ENCODE measurements around the gene DOCK1. TPM values are rescaled to one million over a fixed set of nuclear protein-coding genes. Genes with fewer than 3 reads are reported as not detected.

Gene DOCK1
- total RNA-seq, 2 donors from 2014 or later: 72.4 to 89.3 TPM

GRCh38 chr10:127280446-127280845 lies 375.2 kb downstream of the DOCK1 start:
- Mint-ChIP-seq H3K4me1 (peaks cover 4% of the 10 kb centered on the region), H3K27me3 (ENCODE audit: insufficient read depth) (no peaks in the 10 kb centered on the region), H3K27ac (no peak overlapping the region), H3K9me3 (peaks cover 11% of the 10 kb centered on the region), H3K36me3 (ENCODE audit: low read depth) (peaks cover 53% of the 10 kb centered on the region), H3K4me3 (no peak overlapping the region)
- no peak for DNase-seq
- WGBS, 2 experiments (ENCODE audit: insufficient coverage in 1 of 2, insufficient read length in 1 of 2): 91 to 96% methylated on average over 4 of the region's 4 CpGs
- no peak for TF ChIP-seq CTCF (conservative IDR thresholded peaks at IDR 0.05)
- H3K27ac ChIP-seq (ENCODE audit: low read depth, low read length): no peak overlapping the region
- no peak overlapping the region for H3K4me3 ChIP-seq (ENCODE audit: low read length)
- H3K9ac ChIP-seq (ENCODE audit: extremely low read depth, low read length, poor library complexity, severe bottlenecking): no peak overlapping the region
- H3K9me3 ChIP-seq (ENCODE audit: control insufficient read depth, low read length): no peaks in the 10 kb centered on the region
- H3K4me1 ChIP-seq (ENCODE audit: control insufficient read depth, insufficient read depth, low read length): no peaks in the 10 kb centered on the region
- no peaks in the 10 kb centered on the region for H3K27me3 ChIP-seq (ENCODE audit: control insufficient read depth, insufficient read depth, low read length, poor library complexity, severe bottlenecking)
- peaks cover 10% of the 10 kb centered on the region for H3K36me3 ChIP-seq (ENCODE audit: control insufficient read depth, insufficient read depth, low read length)

GRCh38 chr10:127283017-127283416 lies 377.8 kb downstream of the DOCK1 start:
- Histone ChIP-seq H3K4me1 (ENCODE audit: control insufficient read depth, insufficient read depth, low read length) (no peaks in the 10 kb centered on the region), H3K36me3 (ENCODE audit: control insufficient read depth, insufficient read depth, low read length) (peaks cover 6% of the 10 kb centered on the region), H3K9me3 (ENCODE audit: control insufficient read depth, low read length) (peaks cover 12% of the 10 kb centered on the region), H3K4me3 (ENCODE audit: low read length) (no peak overlapping the region), H3K27ac (ENCODE audit: low read depth, low read length) (no peak overlapping the region), H3K27me3 (ENCODE audit: control insufficient read depth, insufficient read depth, low read length, poor library complexity, severe bottlenecking) (no peaks in the 10 kb centered on the region), H3K9ac (ENCODE audit: extremely low read depth, low read length, poor library complexity, severe bottlenecking) (no peak overlapping the region)
- H3K27ac Mint-ChIP-seq: no peak overlapping the region
- no peak for TF ChIP-seq CTCF (conservative IDR thresholded peaks at IDR 0.05)
- peaks cover 61% of the 10 kb centered on the region for H3K36me3 Mint-ChIP-seq (ENCODE audit: low read depth)
- DNase-seq: no peak
- no peaks in the 10 kb centered on the region for H3K27me3 Mint-ChIP-seq (ENCODE audit: insufficient read depth)
- no peak overlapping the region for H3K4me3 Mint-ChIP-seq
- peaks cover 30% of the 10 kb centered on the region for H3K9me3 Mint-ChIP-seq
- peaks cover 4% of the 10 kb centered on the region for H3K4me1 Mint-ChIP-seq
- WGBS, 2 experiments (ENCODE audit: insufficient coverage in 1 of 2, insufficient read length in 1 of 2): 89 to 100% methylated on average over 4 of the region's 4 CpGs

GRCh38 chr10:127283576-127283975 lies 378.3 kb downstream of the DOCK1 start:
- TF ChIP-seq CTCF (conservative IDR thresholded peaks at IDR 0.05): no peak
- H3K27ac ChIP-seq (ENCODE audit: low read depth, low read length): no peak overlapping the region
- Mint-ChIP-seq H3K27me3 (ENCODE audit: insufficient read depth) (no peaks in the 10 kb centered on the region), H3K4me3 (no peak overlapping the region), H3K9me3 (peaks cover 31% of the 10 kb centered on the region), H3K27ac (no peak overlapping the region), H3K36me3 (ENCODE audit: low read depth) (peaks cover 62% of the 10 kb centered on the region), H3K4me1 (no peaks in the 10 kb centered on the region)
- no peak overlapping the region for H3K9ac ChIP-seq (ENCODE audit: extremely low read depth, low read length, poor library complexity, severe bottlenecking)
- no peak overlapping the region for H3K4me3 ChIP-seq (ENCODE audit: low read length)
- H3K27me3 ChIP-seq (ENCODE audit: control insufficient read depth, insufficient read depth, low read length, poor library complexity, severe bottlenecking): no peaks in the 10 kb centered on the region
- 94 to 98% methylated on average over 3 of the region's 3 CpGs for WGBS, 2 experiments (ENCODE audit: insufficient coverage in 1 of 2, insufficient read length in 1 of 2)
- peaks cover 6% of the 10 kb centered on the region for H3K36me3 ChIP-seq (ENCODE audit: control insufficient read depth, insufficient read depth, low read length)
- H3K4me1 ChIP-seq (ENCODE audit: control insufficient read depth, insufficient read depth, low read length): no peaks in the 10 kb centered on the region
- peaks cover 17% of the 10 kb centered on the region for H3K9me3 ChIP-seq (ENCODE audit: control insufficient read depth, low read length)
- DNase-seq: no peak

All from endodermal cell (in vitro differentiated cells).